ENCODE results near the gene SPESP1. TPM values are rescaled to one million over a fixed set of nuclear protein-coding genes. Genes with fewer than 3 reads are reported as not detected.

Gene SPESP1
- total and polyA plus RNA-seq, 2 experiments from 2014 or later, result not detected

DNA sequence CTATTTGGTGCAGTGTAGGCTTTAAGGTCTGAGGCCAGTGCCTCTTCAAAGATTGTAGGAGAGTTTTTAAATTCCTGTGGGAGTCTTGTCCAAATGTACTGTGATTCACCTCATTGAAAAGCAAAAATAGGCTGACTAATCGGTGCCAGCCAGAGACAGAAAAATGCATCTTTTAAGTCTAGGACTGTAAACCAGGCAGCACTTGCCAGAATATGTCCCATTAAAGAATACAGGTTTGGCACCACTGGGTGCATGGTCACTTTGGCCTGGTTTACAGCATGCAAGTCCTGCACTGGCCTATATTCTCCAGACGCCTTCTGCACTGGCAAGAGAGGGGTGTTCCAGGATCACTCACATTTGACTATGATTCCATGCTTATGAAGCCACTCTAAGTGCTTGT is 63.8 kb downstream of the SPESP1 start (continued):
- TF ChIP-seq REST (IDR thresholded peaks at IDR 0.05; ENCODE audit: unreplicated experiment), result no peak
- no peak for TF ChIP-seq NANOG (IDR thresholded peaks at IDR 0.05; ENCODE audit: borderline replicate concordance)
- TF ChIP-seq ZNF114 (CRISPR knock-in tag; IDR thresholded peaks at IDR 0.05), result no peak

- no peaks in the 10 kb centered on the region for H3K27me3 ChIP-seq (ENCODE audit: insufficient read depth)
- no peak overlapping the region for H3K27ac ChIP-seq (ENCODE audit: low read depth)
- no peak for ATAC-seq
- H3K79me2 ChIP-seq (replicated peaks; ENCODE audit: insufficient read depth), result no peaks in the 10 kb centered on the region
- Mint-ChIP-seq H3K27ac (no peak overlapping the region), H3K4me3 (no peak overlapping the region), H3K36me3 (ENCODE audit: low read depth) (peaks cover 1% of the 10 kb centered on the region; the same call in 1 of the 3 replicates), H3K9me3 (peaks cover under 1% of the 10 kb centered on the region; the same call in 2 of the 3 replicates), H3K27me3 (ENCODE audit: insufficient read depth, low read depth, poor library complexity) (peaks cover 12% of the 10 kb centered on the region), H3K4me1 (peaks cover 36% of the 10 kb centered on the region)
- TF ChIP-seq NANOG (IDR thresholded peaks at IDR 0.05; ENCODE audit: borderline replicate concordance) (no peak), STAT1 (IDR thresholded peaks at IDR 0.05; ENCODE audit: unreplicated experiment) (no peak), ZNF114 (CRISPR knock-in tag; IDR thresholded peaks at IDR 0.05) (no peak), EZH2 (IDR thresholded peaks at IDR 0.05; ENCODE audit: low read depth, unreplicated experiment) (no peak), ZNF331 (CRISPR knock-in tag; IDR thresholded peaks at IDR 0.05; ENCODE audit: low read depth) (no peak), EZH2phosphoT487 (IDR thresholded peaks at IDR 0.05; ENCODE audit: unreplicated experiment) (no peak), JUNB (IDR thresholded peaks at IDR 0.05; ENCODE audit: unreplicated experiment) (no peak), REST (IDR thresholded peaks at IDR 0.05; ENCODE audit: unreplicated experiment) (no peak)
- TF ChIP-seq, protein P1, sequence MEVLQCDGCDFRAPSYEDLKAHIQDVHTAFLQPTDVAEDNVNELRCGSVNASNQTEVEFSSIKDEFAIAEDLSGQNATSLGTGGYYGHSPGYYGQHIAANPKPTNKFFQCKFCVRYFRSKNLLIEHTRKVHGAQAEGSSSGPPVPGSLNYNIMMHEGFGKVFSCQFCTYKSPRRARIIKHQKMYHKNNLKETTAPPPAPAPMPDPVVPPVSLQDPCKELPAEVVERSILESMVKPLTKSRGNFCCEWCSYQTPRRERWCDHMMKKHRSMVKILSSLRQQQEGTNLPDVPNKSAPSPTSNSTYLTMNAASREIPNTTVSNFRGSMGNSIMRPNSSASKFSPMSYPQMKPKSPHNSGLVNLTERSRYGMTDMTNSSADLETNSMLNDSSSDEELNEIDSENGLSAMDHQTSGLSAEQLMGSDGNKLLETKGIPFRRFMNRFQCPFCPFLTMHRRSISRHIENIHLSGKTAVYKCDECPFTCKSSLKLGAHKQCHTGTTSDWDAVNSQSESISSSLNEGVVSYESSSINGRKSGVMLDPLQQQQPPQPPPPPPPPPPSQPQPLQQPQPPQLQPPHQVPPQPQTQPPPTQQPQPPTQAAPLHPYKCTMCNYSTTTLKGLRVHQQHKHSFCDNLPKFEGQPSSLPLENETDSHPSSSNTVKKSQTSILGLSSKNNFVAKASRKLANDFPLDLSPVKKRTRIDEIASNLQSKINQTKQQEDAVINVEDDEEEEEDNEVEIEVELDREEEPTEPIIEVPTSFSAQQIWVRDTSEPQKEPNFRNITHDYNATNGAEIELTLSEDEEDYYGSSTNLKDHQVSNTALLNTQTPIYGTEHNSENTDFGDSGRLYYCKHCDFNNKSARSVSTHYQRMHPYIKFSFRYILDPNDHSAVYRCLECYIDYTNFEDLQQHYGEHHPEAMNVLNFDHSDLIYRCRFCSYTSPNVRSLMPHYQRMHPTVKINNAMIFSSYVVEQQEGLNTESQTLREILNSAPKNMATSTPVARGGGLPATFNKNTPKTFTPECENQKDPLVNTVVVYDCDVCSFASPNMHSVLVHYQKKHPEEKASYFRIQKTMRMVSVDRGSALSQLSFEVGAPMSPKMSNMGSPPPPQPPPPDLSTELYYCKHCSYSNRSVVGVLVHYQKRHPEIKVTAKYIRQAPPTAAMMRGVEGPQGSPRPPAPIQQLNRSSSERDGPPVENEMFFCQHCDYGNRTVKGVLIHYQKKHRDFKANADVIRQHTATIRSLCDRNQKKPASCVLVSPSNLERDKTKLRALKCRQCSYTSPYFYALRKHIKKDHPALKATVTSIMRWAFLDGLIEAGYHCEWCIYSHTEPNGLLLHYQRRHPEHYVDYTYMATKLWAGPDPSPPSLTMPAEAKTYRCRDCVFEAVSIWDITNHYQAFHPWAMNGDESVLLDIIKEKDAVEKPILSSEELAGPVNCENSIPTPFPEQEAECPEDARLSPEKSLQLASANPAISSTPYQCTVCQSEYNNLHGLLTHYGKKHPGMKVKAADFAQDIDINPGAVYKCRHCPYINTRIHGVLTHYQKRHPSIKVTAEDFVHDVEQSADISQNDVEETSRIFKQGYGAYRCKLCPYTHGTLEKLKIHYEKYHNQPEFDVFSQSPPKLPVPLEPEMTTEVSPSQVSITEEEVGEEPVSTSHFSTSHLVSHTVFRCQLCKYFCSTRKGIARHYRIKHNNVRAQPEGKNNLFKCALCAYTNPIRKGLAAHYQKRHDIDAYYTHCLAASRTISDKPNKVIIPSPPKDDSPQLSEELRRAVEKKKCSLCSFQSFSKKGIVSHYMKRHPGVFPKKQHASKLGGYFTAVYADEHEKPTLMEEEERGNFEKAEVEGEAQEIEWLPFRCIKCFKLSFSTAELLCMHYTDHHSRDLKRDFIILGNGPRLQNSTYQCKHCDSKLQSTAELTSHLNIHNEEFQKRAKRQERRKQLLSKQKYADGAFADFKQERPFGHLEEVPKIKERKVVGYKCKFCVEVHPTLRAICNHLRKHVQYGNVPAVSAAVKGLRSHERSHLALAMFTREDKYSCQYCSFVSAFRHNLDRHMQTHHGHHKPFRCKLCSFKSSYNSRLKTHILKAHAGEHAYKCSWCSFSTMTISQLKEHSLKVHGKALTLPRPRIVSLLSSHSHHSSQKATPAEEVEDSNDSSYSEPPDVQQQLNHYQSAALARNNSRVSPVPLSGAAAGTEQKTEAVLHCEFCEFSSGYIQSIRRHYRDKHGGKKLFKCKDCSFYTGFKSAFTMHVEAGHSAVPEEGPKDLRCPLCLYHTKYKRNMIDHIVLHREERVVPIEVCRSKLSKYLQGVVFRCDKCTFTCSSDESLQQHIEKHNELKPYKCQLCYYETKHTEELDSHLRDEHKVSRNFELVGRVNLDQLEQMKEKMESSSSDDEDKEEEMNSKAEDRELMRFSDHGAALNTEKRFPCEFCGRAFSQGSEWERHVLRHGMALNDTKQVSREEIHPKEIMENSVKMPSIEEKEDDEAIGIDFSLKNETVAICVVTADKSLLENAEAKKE (CRISPR knock-in tag; IDR thresholded peaks at IDR 0.05), result no peak
- no peak overlapping the region for H2AFZ ChIP-seq
- peaks cover 8% of the 10 kb centered on the region for H3K9me2 ChIP-seq (ENCODE audit: insufficient read depth)
- H3F3A ChIP-seq (replicated peaks; ENCODE audit: low read depth), result no peaks in the 10 kb centered on the region
- DNase-seq (ENCODE audit: low spot score), result no peak
- no peaks in the 10 kb centered on the region for H3K36me3 ChIP-seq (ENCODE audit: insufficient read depth)
- H3K4me3 ChIP-seq, result no peak overlapping the region
- no peaks in the 10 kb centered on the region for H4K20me1 ChIP-seq (replicated peaks; ENCODE audit: insufficient read depth)
- H3K4me2 ChIP-seq, result no peak overlapping the region
- H3K4me1 ChIP-seq (ENCODE audit: insufficient read depth), result peaks cover 19% of the 10 kb centered on the region
These were observed 64.8 kb downstream of the SPESP1 start for GRCh38 chr15:68994981-68995761.

Measured in GM23338 (cell line).